ENCODE results near the gene C1orf226.

Gene C1orf226

DNA sequence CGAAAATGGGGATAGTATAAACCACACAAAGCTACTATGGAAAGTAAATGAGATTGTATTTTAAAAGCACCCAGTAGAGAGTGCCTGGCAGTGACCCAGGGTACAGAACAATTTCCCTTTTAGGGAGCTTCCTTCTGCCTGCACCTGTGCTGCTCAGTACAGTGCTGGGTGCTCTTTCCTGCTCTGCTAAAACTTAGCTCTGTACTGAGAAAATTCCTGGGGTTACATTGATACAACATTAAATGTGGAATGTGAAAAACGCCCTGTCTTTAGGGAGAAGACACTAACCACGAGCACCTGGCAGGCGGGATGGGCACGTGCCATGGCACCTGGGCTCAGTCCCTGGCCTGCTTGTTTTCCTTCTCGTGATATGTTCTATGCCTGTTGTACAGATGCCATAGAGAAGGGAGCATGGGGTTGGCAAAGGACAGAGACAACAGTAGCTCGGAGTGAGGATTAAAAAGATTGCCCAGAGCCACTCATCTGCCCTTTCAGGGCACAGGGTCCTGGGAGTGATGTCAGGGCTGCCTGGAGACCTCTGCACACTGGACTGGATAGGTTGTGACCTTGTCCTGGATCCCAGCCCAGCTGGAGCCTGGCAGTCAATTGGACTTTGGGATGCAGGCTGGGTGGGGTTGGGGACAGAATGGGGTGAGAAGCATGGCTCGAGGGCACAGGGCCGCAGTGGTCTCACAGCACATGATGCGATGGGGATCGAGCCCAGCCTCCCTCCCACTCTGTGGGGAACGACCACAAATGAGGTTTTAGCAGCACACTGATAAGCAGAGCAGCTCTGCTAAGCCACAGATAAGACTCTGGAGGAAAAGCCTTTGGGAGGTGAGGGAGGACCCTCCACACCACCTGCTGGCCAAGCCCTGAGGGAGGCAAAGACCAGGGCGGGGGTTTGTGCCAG lies 9.1 kb upstream of the C1orf226 start:
- TF ChIP-seq, protein P1, sequence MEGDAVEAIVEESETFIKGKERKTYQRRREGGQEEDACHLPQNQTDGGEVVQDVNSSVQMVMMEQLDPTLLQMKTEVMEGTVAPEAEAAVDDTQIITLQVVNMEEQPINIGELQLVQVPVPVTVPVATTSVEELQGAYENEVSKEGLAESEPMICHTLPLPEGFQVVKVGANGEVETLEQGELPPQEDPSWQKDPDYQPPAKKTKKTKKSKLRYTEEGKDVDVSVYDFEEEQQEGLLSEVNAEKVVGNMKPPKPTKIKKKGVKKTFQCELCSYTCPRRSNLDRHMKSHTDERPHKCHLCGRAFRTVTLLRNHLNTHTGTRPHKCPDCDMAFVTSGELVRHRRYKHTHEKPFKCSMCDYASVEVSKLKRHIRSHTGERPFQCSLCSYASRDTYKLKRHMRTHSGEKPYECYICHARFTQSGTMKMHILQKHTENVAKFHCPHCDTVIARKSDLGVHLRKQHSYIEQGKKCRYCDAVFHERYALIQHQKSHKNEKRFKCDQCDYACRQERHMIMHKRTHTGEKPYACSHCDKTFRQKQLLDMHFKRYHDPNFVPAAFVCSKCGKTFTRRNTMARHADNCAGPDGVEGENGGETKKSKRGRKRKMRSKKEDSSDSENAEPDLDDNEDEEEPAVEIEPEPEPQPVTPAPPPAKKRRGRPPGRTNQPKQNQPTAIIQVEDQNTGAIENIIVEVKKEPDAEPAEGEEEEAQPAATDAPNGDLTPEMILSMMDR (IDR thresholded peaks at IDR 0.05) = no peak

DNA sequence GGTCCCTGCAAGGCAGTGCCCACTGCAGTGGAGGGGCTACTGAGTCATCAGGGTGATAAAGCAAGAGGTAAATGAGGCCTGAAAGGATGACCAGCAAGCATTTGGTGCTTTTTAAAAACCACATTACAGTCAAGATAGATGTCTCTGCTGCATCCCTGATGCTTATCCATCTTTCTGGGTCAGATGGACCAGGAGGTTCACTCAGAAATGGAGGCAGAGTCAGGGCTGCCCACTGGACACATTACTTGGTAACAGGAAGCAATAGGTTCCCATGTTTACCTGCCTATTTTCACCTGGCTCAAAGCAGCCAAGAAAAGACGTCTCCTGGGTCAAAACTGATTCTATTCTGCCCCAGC lies 8.5 kb upstream of the C1orf226 start:
- TF ChIP-seq, protein P1 (IDR thresholded peaks at IDR 0.05) = no peak

DNA sequence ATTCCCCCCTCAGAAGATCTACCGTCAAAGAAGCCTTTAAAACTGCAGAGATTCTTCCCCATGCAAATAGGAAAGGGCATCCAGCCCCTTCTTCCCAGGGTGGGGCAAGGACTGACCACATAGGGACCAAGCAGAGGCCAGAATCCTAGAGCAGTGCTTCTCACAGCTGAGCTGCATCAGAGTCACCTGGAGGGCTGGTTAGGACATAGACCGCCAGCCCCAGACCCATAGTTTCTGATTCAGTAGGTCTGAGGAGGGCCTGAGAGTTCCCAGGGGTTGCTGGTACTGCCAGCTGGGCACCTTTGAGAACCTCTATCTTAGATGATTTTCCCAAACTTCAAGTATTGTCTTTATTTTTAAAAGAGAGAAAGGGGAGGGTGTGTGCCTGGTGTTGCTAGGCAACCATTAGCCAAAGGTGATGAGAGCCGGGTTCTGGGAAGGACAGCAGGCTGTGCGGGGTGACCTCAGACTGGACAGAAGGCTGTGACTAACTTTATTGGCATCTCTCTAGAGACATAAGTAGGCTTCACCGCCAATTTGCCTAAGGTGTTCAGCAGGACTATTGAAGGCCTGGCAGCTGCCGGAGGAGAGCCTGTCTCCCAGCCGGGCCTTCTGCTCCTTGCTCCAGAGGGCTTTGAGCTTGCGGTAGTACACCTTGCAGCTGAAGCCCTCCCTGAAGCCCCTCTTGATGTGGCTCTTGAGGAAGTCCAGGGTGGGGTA lies 7.8 kb upstream of the C1orf226 start:
- TF ChIP-seq, protein P1 (IDR thresholded peaks at IDR 0.05) = no peak

DNA sequence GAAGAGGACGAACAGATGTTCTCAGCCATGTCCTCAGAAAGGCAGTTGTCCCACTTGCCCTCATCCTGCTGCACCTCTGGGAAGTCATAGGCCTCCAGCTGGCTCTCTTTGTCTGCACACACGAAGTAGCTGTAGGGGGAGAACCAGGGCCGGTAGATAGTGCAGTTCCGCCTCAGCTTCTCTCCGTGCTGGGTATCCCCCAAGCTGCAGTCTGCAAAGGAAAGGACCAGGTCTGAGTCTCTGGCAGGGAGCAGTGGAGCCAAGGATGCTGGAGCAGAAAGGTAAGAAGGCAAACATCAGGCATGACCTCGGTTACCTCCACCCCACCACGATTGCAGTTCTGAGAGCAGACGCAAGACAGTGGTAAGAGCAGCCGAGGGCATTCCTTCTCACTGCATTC lies 7.1 kb upstream of the C1orf226 start:
- TF ChIP-seq, protein P1 (IDR thresholded peaks at IDR 0.05) = no peak

DNA sequence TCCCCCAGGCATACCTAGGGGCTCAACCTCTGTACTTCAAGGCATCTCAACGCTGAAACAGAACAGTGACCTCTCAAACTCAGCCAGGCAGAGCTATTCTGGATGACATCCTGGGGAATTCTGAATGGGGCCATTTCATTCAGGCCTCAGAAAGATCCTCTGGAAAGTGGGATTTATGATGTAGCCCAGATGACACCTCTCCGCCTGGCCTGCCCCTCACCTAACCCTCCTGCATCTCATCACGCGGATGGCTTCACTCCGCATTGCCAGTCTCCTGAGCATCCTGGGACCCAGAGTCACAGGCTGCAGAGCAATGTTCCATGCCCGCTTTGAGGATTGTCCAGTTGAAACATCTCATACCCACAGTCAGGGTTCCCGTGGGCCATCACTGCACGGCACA lies 6.1 kb upstream of the C1orf226 start:
- TF ChIP-seq, protein P1 (IDR thresholded peaks at IDR 0.05) = no peak

DNA sequence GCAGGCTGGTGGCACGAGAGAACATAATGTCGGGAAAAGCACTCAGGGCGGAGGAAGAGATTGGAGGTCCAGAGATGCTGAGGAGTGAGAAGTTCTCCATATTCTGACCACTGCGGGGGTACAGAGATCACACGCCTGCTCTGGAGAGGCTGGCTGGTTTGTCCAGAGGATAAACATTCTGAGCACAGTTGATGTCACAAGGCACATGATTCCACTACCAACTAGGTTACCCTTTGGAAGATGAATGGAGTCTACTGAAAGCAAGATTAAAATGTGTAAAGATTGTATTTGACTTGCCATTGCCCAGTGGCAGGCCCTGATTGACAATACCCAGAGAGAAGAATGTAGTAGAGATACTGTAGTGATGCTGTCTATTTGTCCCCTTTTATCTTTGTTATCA lies 4.8 kb upstream of the C1orf226 start, which contains the start of gene SPATA46:
SPATA46 (minus strand) TSS at position 164 of the 400 bp plus-strand sequence; CDS start at position 100, 64 bp downstream.
- TF ChIP-seq, protein P1 (IDR thresholded peaks at IDR 0.05) = no peak

DNA sequence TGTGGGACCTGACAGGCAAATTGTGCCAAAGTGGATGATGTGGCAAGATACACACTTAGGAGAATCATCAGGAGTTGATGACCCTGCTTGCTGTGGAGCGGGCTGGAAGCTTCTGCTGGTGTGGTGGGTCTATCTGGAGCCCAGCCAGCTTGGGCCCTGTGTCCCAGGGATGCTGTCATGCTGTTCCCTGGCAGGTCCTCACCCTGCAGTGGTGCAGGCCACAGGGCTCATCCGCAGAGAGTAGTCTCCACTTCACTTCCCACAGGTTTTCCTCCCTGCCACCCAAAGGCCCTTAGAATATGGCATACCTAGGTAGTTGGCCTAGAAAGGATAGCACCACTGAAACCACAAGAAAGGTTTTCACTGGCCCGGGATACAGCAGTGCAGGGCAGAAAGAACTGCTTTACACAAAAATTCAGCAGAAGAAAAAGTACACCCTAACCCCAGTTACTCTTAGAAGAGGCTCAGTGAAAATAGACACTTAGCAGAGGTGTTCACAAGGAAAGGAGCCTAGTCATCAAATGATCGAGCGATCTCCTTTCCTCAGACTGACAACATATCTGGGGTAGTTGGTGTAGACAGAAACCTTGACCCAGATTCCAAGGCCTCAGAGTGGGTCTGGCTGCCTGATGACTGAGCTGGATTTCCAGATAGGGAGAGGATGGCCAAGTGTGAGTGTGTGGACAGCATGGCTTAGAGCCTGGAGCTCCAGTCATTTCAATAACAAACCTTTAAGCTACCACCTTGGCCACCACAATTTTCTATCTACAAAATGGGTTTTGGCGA lies 1.3 kb upstream of the C1orf226 start:
- TF ChIP-seq, protein P1 (IDR thresholded peaks at IDR 0.05) = no peak

Data from LNCAP (cell line).